Hepatocyte (in vitro differentiated cells): ENCODE measurements around the gene TAF1D.

Source experiments
- EZH2 ChIP-seq: fragments of 200-600 bp; sonication (generic); IDR thresholded peaks from 2 replicates; pipeline ENCODE4 v1.6.1; 2016; ENCODE audit warnings: antibody characterized with exemption, mild to moderate bottlenecking, borderline replicate concordance
- EZH2phosphoT487 ChIP-seq: fragments of 200-600 bp; sonication (generic); IDR thresholded peaks from one replicate; pipeline ENCODE4 v1.6.1; 2018; ENCODE audit warnings: antibody characterized with exemption, mild to moderate bottlenecking, low read depth, moderate library complexity; ENCODE audit not compliant: unreplicated experiment, severe bottlenecking
- TF ChIP-seq, protein P1 (sequence below): fragments of 200-600 bp; sonication (generic); IDR thresholded peaks from 2 replicates; pipeline ENCODE4 v1.5.1; 2016; ENCODE audit warnings: antibody characterized with exemption, mild to moderate bottlenecking; ENCODE audit not compliant: poor library complexity

DNA sequence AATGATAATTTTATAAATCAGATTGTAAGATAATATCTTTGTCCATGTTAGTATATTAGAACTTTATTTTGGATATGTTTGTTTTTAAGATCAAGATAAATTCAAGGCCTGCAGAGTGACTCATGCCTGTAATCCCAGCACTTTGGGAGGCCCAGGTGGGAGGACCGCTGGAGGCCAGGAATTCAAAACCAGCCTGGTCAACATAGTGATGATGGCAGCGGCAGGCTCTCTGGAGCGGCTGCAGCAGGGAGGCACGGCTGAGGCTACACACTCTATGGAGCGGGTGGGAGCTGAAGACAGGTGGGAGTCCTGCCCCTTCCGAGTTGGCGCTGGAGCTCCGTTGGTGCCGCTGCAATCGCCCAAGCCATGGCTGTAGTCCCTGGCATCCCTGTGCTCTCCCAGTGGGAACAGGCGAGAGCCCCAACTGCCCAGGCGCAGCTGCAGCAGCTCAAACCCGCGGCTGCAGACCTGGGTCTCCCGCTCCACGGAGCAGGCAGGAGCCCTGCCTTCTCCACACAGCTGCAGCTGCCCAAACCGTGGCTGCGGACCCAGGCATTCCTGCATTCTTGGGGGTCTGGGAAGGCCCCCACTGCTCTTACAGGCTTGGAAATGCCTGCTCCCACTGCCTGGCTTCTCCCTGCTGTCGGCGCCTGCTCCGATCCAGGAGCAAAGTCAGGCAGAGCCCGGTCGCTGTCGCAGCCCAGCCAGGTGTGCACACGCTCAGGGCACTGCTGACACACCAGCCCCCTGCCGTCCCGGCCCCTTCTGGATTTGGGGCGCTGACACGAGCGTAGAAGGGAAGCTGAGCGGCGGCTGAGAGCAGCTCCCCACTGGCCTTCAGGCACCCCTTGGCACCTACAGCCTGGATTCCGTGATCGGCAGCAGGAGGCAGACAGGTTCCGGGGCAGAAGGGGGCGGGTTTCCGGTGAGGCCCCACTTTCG is 16.9 kb upstream of the TAF1D start:
- TF ChIP-seq, protein P1, sequence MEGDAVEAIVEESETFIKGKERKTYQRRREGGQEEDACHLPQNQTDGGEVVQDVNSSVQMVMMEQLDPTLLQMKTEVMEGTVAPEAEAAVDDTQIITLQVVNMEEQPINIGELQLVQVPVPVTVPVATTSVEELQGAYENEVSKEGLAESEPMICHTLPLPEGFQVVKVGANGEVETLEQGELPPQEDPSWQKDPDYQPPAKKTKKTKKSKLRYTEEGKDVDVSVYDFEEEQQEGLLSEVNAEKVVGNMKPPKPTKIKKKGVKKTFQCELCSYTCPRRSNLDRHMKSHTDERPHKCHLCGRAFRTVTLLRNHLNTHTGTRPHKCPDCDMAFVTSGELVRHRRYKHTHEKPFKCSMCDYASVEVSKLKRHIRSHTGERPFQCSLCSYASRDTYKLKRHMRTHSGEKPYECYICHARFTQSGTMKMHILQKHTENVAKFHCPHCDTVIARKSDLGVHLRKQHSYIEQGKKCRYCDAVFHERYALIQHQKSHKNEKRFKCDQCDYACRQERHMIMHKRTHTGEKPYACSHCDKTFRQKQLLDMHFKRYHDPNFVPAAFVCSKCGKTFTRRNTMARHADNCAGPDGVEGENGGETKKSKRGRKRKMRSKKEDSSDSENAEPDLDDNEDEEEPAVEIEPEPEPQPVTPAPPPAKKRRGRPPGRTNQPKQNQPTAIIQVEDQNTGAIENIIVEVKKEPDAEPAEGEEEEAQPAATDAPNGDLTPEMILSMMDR: no peak
- TF ChIP-seq EZH2 (no peak), EZH2phosphoT487 (no peak)
